Measurements from ENCODE around the gene SULT1A2. TPM values are rescaled to one million over a fixed set of nuclear protein-coding genes. Genes with fewer than 3 reads are reported as not detected.
"Not testable (repeated sequence)": the region's sequence is repeated elsewhere in the genome, so short reads cannot be mapped to it uniquely, and the experiment has no call there.

SULT1A2 gene
- 2.9 TPM for total RNA-seq

- DNase-seq (ENCODE audit: low spot score), result peak; percentile 61
Measured at GRCh38 chr16:28596840-28597691, at the start of gene SULT1A2. TSS of gene SULT1A2 (minus strand) at chr16:28597050. CDS start at chr16:28595930, 1,120 bp downstream.

- not testable (repeated sequence) for DNase-seq (ENCODE audit: low spot score)
Measured at GRCh38 chr16:28639959-28640358, 43.1 kb upstream of the SULT1A2 start.

- DNase-seq (ENCODE audit: low spot score), result not testable (repeated sequence)
Measured at GRCh38 chr16:28638359-28638758, 41.5 kb upstream of the SULT1A2 start.

GRCh38 chr16:28637765-28638164 lies 40.9 kb upstream of the SULT1A2 start, which contains the start of gene NPIPB8:
TSS of gene NPIPB8 (plus strand) at chr16:28638065. CDS start at chr16:28638361, 296 bp downstream.
- not testable (repeated sequence) for DNase-seq (ENCODE audit: low spot score)

GRCh38 chr16:28636093-28636823 lies 39.4 kb upstream of the SULT1A2 start:
- DNase-seq (ENCODE audit: low spot score), result not testable (repeated sequence)

GRCh38 chr16:28630905-28631304 lies 34.1 kb upstream of the SULT1A2 start:
- not testable (repeated sequence) for DNase-seq (ENCODE audit: low spot score)

GRCh38 chr16:28623172-28623711 lies 26.4 kb upstream of the SULT1A2 start:
- DNase-seq (ENCODE audit: low spot score), result no peak

- not testable (repeated sequence) for DNase-seq (ENCODE audit: low spot score)
Measured at GRCh38 chr16:28622532-28623171, 25.8 kb upstream of the SULT1A2 start.

GRCh38 chr16:28621481-28622155 lies 24.8 kb upstream of the SULT1A2 start:
- no peak for DNase-seq (ENCODE audit: low spot score)

- DNase-seq (ENCODE audit: low spot score), result not testable (repeated sequence)
Measured at GRCh38 chr16:28620316-28620715, 23.5 kb upstream of the SULT1A2 start.

- no peak for DNase-seq (ENCODE audit: low spot score)
Measured at GRCh38 chr16:28617874-28618273, 21.0 kb upstream of the SULT1A2 start.

- no peak for DNase-seq (ENCODE audit: low spot score)
Measured at GRCh38 chr16:28616636-28617035, 19.8 kb upstream of the SULT1A2 start.

- DNase-seq (ENCODE audit: low spot score), result not testable (repeated sequence)
Measured at GRCh38 chr16:28616224-28616577, 19.4 kb upstream of the SULT1A2 start.

- DNase-seq (ENCODE audit: low spot score), result peak; percentile 58
Measured at GRCh38 chr16:28615486-28616223, 18.8 kb upstream of the SULT1A2 start.

- not testable (repeated sequence) for DNase-seq (ENCODE audit: low spot score)
Measured at GRCh38 chr16:28614561-28614960, 17.7 kb upstream of the SULT1A2 start.

GRCh38 chr16:28613912-28614311 lies 17.1 kb upstream of the SULT1A2 start:
- peak; percentile 42 for DNase-seq (ENCODE audit: low spot score)

GRCh38 chr16:28612359-28613280 lies 15.8 kb upstream of the SULT1A2 start:
- not testable (repeated sequence) for DNase-seq (ENCODE audit: low spot score)

GRCh38 chr16:28610595-28611191 lies 13.8 kb upstream of the SULT1A2 start:
- peak; percentile 37 for DNase-seq (ENCODE audit: low spot score)
